PC-9 (cell line): Measurements from ENCODE around the gene RBM26. TPM values are rescaled to one million over a fixed set of nuclear protein-coding genes. Genes with fewer than 3 reads are reported as not detected.

Experiments used
- BruUV-seq: library from RNA; stranded (reverse); fragments of 400-500 nt; replicated peaks from 2 replicates; lab custom pipeline; 2021; lab: Mats Ljungman, UMichigan
- CTCF ChIA-PET: fragments of 300-600 bp; sonication (Branson Sonifier 250); formaldehyde crosslinking; loops from one replicate; lab custom pipeline; 2022; ENCODE audit warnings: antibody characterized with exemption; lab: Charles Lee
- POLR2A ChIA-PET: fragments of 300-600 bp; sonication (Branson Sonifier 250); formaldehyde crosslinking; loops from one replicate; lab custom pipeline; 2022; ENCODE audit warnings: antibody characterized with exemption; ENCODE audit not compliant: unreplicated experiment; lab: Charles Lee
- DNase-seq, 2 experiments: peaks; one replicate each; pipeline versions ENCODE4 v3.0.0 to v3.0.0-alpha.2; 2015 to 2022; ENCODE audit warnings: mixed read lengths in 1 of 2
- H2AFZ ChIP-seq: fragments of 200-600 bp; sonication (generic); 2 replicates; pipeline ENCODE4 v1.8.1; 2017; ENCODE audit warnings: antibody characterized with exemption
- H3F3A ChIP-seq: fragments of 200-600 bp; sonication (generic); 2 replicates; pipeline ENCODE4 v1.8.1; 2017; ENCODE audit warnings: antibody characterized with exemption, mild to moderate bottlenecking, low read depth; ENCODE audit not compliant: insufficient read depth
- H3K27ac ChIP-seq: fragments of 200-600 bp; sonication (generic); 2 replicates; pipeline ENCODE4 v1.6.1; 2016; ENCODE audit warnings: mixed run types
- H3K27me3 ChIP-seq: fragments of 200-600 bp; sonication (generic); 2 replicates; pipeline ENCODE4 v1.6.1; 2016; ENCODE audit warnings: low read depth, mixed run types; ENCODE audit not compliant: insufficient read depth
- H3K36me3 ChIP-seq: fragments of 200-600 bp; sonication (generic); 2 replicates; pipeline ENCODE4 v1.6.1; 2016; ENCODE audit warnings: low read depth, mixed run types
- H3K4me1 ChIP-seq: fragments of 200-600 bp; sonication (generic); replicated peaks from 2 replicates; pipeline ENCODE4 v1.6.1; 2016; ENCODE audit warnings: mixed run types; ENCODE audit not compliant: insufficient read depth
- H3K4me2 ChIP-seq: fragments of 200-600 bp; sonication (generic); 2 replicates; pipeline ENCODE4 v1.6.1; 2017; ENCODE audit warnings: mixed run types
- H3K4me3 ChIP-seq: fragments of 200-600 bp; sonication (generic); 2 replicates; pipeline ENCODE4 v1.6.1; 2016; ENCODE audit warnings: mixed run types
- H3K79me2 ChIP-seq: fragments of 200-600 bp; sonication (generic); 2 replicates; pipeline ENCODE4 v1.6.1; 2017; ENCODE audit warnings: low read depth, mixed run types
- H3K9me2 ChIP-seq: fragments of 200-600 bp; sonication (generic); 2 replicates; pipeline ENCODE4 v1.8.1; 2017; ENCODE audit warnings: mild to moderate bottlenecking; ENCODE audit not compliant: insufficient read depth
- H3K9me3 ChIP-seq: fragments of 200-600 bp; sonication (generic); 2 replicates; pipeline ENCODE4 v1.8.1; 2016; ENCODE audit warnings: low read depth; ENCODE audit not compliant: insufficient read depth
- H4K20me1 ChIP-seq: fragments of 200-600 bp; sonication (generic); 2 replicates; pipeline ENCODE4 v1.8.1; 2017; ENCODE audit not compliant: insufficient read depth
- EZH2 ChIP-seq: fragments of 200-600 bp; sonication (generic); IDR thresholded peaks from 2 replicates; pipeline ENCODE4 v1.8.0; 2017; ENCODE audit warnings: antibody characterized with exemption, low read depth
- intact Hi-C: fragments of 100-400 bp; cut with micrococcal nuclease; formaldehyde crosslinking; loops from one replicate; pipeline ENCODE4 v1.10.0; 2022; ENCODE audit not compliant: unreplicated experiment
- total RNA-seq: library from RNA; stranded (reverse); gene quantifications from 2 replicates; pipeline ENCODE4 v1.2.3, GENCODE V29; 2021
- TF ChIP-seq, protein P1 (sequence below): fragments of 200-600 bp; sonication (generic); conservative IDR thresholded peaks from 2 replicates; pipeline ENCODE4 v1.6.1; 2017; ENCODE audit warnings: mixed run types, antibody characterized with exemption, mild to moderate bottlenecking, moderate library complexity

The RBM26 gene
- total RNA-seq, 1 experiment from 2014 or later, result 40.4 TPM

DNA sequence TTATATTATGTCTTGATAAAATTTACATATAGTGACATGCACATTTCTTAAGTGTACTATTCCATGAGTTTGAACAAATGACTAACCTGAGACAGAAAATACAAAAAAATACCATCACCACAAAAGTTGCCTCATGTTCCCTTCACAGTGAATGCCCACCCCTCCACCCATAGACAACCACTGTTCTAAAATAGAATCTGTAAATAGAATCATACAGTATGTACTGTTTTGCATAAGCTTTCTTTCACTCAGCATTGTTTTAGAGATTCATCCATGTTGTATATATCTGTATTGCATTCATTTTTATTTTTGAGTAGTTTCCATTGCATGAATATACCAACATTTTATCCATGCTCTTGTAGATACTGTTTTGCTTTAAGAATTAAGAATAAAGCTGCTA is 23.3 kb upstream of the RBM26 start:
- no peak overlapping the region for H3K4me3 ChIP-seq
- no TSS peak for BruUV-seq
- no peak for TF ChIP-seq EZH2
- TF ChIP-seq, protein P1, sequence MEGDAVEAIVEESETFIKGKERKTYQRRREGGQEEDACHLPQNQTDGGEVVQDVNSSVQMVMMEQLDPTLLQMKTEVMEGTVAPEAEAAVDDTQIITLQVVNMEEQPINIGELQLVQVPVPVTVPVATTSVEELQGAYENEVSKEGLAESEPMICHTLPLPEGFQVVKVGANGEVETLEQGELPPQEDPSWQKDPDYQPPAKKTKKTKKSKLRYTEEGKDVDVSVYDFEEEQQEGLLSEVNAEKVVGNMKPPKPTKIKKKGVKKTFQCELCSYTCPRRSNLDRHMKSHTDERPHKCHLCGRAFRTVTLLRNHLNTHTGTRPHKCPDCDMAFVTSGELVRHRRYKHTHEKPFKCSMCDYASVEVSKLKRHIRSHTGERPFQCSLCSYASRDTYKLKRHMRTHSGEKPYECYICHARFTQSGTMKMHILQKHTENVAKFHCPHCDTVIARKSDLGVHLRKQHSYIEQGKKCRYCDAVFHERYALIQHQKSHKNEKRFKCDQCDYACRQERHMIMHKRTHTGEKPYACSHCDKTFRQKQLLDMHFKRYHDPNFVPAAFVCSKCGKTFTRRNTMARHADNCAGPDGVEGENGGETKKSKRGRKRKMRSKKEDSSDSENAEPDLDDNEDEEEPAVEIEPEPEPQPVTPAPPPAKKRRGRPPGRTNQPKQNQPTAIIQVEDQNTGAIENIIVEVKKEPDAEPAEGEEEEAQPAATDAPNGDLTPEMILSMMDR, result no peak
- no peaks in the 10 kb centered on the region for H3F3A ChIP-seq
- H2AFZ ChIP-seq, result no peak overlapping the region
- H3K4me2 ChIP-seq, result no peak overlapping the region
- ChIA-PET CTCF (interaction anchor here (0.7 kb wide), 1 partner anchor 111 kb away, joined by 3 read pairs; no protein-coding TSS in a partner anchor), POLR2A (no interaction called here)
- H3K27me3 ChIP-seq, result no peaks in the 10 kb centered on the region
- no peaks in the 10 kb centered on the region for H3K9me2 ChIP-seq
- H3K4me1 ChIP-seq, result no peaks in the 10 kb centered on the region
- H3K79me2 ChIP-seq, result no peaks in the 10 kb centered on the region
- intact Hi-C loops, result loop anchor here (5.0 to 10.0 kb wide), 2 partner anchors 98 to 195 kb away; no protein-coding TSS in a partner anchor
- no peak overlapping the region for H3K27ac ChIP-seq
- DNase-seq, result no peak
- no peaks in the 10 kb centered on the region for H3K9me3 ChIP-seq
- H3K36me3 ChIP-seq, result no peaks in the 10 kb centered on the region
- no peaks in the 10 kb centered on the region for H4K20me1 ChIP-seq

DNA sequence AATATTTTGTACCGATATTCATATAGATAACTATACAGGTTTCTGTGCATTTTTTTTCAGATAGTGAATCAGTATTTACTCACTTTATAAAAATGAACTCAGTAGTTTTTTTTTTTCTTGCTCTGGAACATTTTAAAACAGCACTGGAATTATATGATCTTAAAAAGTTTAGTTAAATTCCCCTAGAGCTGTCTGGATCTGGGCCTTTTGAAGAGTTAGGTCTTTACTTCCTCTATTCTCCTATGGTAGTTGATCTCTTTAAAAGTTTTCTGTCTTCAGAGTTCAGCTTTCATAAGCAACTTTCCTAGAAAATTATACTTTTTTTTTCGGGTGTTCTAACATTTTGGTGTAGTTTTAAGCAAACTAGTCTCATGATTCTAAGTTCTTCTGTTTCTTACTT is 21.8 kb upstream of the RBM26 start:
- TF ChIP-seq EZH2, result no peak
- TF ChIP-seq, protein P1, result no peak
- POLR2A ChIA-PET, result no interaction called here

DNA sequence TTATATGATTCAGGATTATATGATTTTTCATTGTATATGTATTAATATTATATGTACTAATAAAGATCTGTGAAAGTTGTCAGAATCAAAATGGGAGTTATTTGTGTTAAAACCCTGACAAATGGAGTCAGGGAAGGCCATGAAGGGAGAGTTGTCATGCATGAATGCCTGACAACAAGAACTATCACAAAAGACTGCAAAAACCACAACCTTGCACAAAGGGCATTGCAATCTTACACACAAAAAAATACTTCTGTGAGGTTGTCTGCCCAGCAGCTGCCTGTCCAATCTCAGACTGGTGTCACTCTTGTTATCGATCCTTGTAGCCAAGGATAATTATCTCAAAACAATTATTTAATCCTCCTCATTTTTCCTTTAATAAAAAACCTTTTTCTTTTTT is 21.2 kb upstream of the RBM26 start:
- H3K36me3 ChIP-seq, result no peaks in the 10 kb centered on the region
- no peak overlapping the region for H3K4me3 ChIP-seq
- no TSS peak for BruUV-seq
- TF ChIP-seq, protein P1, result no peak
- no peak for TF ChIP-seq EZH2
- no peaks in the 10 kb centered on the region for H3K79me2 ChIP-seq
- no peak overlapping the region for H3K4me2 ChIP-seq
- H3K27ac ChIP-seq, result no peak overlapping the region
- CTCF ChIA-PET, result no interaction called here
- no peaks in the 10 kb centered on the region for H3K27me3 ChIP-seq
- no peaks in the 10 kb centered on the region for H3K9me3 ChIP-seq
- H3K9me2 ChIP-seq, result no peaks in the 10 kb centered on the region
- no peak overlapping the region for H2AFZ ChIP-seq
- intact Hi-C loops, result loop anchor here (5.0 to 10.0 kb wide), 2 partner anchors 100 to 198 kb away; no protein-coding TSS in a partner anchor
- no peak for DNase-seq
- no peaks in the 10 kb centered on the region for H4K20me1 ChIP-seq
- no peaks in the 10 kb centered on the region for H3K4me1 ChIP-seq
- no peaks in the 10 kb centered on the region for H3F3A ChIP-seq
- POLR2A ChIA-PET, result no interaction called here

More for the DNA sequence above, 21.8 kb upstream of the RBM26 start:
- Histone ChIP-seq H3K36me3 (no peaks in the 10 kb centered on the region), H3K4me2 (no peak overlapping the region), H3K27ac (no peak overlapping the region), H3K79me2 (no peaks in the 10 kb centered on the region), H3K9me3 (no peaks in the 10 kb centered on the region), H4K20me1 (no peaks in the 10 kb centered on the region), H3K4me1 (no peaks in the 10 kb centered on the region), H3F3A (no peaks in the 10 kb centered on the region), H3K27me3 (no peaks in the 10 kb centered on the region), H2AFZ (no peak overlapping the region), H3K9me2 (no peaks in the 10 kb centered on the region), H3K4me3 (no peak overlapping the region)
- no TSS peak for BruUV-seq
- no peak for DNase-seq
- CTCF ChIA-PET, result no interaction called here
- intact Hi-C loops, result loop anchor here (5.0 to 10.0 kb wide), 2 partner anchors 99 to 197 kb away; no protein-coding TSS in a partner anchor
